K562 treated with DMSO at 1 percent for 48 hours (cell line): Measurements from ENCODE around the gene ANAPC10. TPM values are rescaled to one million over a fixed set of nuclear protein-coding genes. Genes with fewer than 3 reads are reported as not detected.

Source experiments
- total RNA-seq: library from RNA; unstranded; fragments of 300-600 nt; gene quantifications from 2 replicates; pipeline ENCODE4 v1.2.3, GENCODE V29; 2022; ENCODE audit warnings: low replicate concordance; ENCODE audit errors: extremely low read depth

ANAPC10 gene
- total RNA-seq = not detected in 2 replicates

GRCh38 chr4:145097821-145098674 is at the start of gene ANAPC10, which contains the start of gene ABCE1:
Gene ANAPC10 (minus strand): TSS chr4:145098196. CDS start chr4:145096099, 2,097 bp downstream.
Gene ABCE1 (plus strand): TSS chr4:145098311. CDS start chr4:145104413, 6,102 bp downstream.

Other genes with a start within 250 kb of the ANAPC10 start
- not detected in 2 replicates for gene ABCE1, start 115 bp upstream of the ANAPC10 start, total RNA-seq
- not detected in 2 replicates for gene OTUD4, start 82.4 kb upstream of the ANAPC10 start, total RNA-seq